Transverse colon (tissue), 4 donors: Measurements from ENCODE around the gene KCNJ16. TPM values are rescaled to one million over a fixed set of nuclear protein-coding genes. Genes with fewer than 3 reads are reported as not detected.

Source experiments
- DNase-seq: peaks from one replicate; pipeline ENCODE4 v3.0.0-alpha.2; 2019
- H3K27ac ChIP-seq, 4 donors: fragments of 200-600 bp; sonication (generic); 2 replicates each; pipeline ENCODE4 v1.5.1; 2016 to 2018; ENCODE audit warnings: inconsistent platforms in 4 of 4
- H3K27me3 ChIP-seq: fragments of 200-600 bp; sonication (generic); 2 replicates; pipeline ENCODE4 v1.5.1; 2017; ENCODE audit warnings: inconsistent platforms
- H3K36me3 ChIP-seq, 4 donors: fragments of 200-600 bp; sonication (generic); 2 replicates each; pipeline ENCODE4 v1.5.1; 2017 to 2019; ENCODE audit warnings: inconsistent platforms in 4 of 4
- H3K4me1 ChIP-seq, 4 donors: fragments of 200-600 bp; sonication (generic); 2 replicates each; pipeline ENCODE4 v1.5.1; 2017 to 2020; ENCODE audit warnings: inconsistent platforms in 4 of 4
- H3K4me3 ChIP-seq, 4 donors: fragments of 200-600 bp; sonication (generic); 1 replicate in 1 of 4; 2 replicates in 3 of 4; pipeline versions ENCODE4 v1.5.1 to v1.6.1; 2017 to 2019; ENCODE audit warnings: inconsistent platforms in 4 of 4
- H3K9me3 ChIP-seq, 2 donors: fragments of 200-600 bp; sonication (generic); 2 replicates each; pipeline ENCODE4 v1.5.1; 2017 to 2019; ENCODE audit warnings: inconsistent platforms in 2 of 2
- EP300 ChIP-seq: sonication (generic); formaldehyde crosslinking; IDR thresholded peaks from one replicate; pipeline ENCODE4 v1.6.1; 2017; ENCODE audit warnings: antibody characterized with exemption, low read depth
- POLR2A ChIP-seq: fragments of 450-650 bp; IDR thresholded peaks from one replicate; pipeline ENCODE4 v1.6.1; 2016; ENCODE audit warnings: antibody characterized with exemption, mild to moderate bottlenecking, moderate library complexity
- POLR2AphosphoS5 ChIP-seq, 3 donors: sonication (generic); formaldehyde crosslinking; IDR thresholded peaks; one replicate each; pipeline ENCODE4 v1.6.1; 2016; ENCODE audit warnings: antibody characterized with exemption in 3 of 3
- WGBS, 2 donors: methylation state at CpG; one replicate each; pipeline ENCODE4 v1.1.5; 2018; ENCODE audit warnings: low coverage in 1 of 2; 5-methylcytosine and 5-hydroxymethylcytosine counted together
- in situ Hi-C, 4 donors: fragments of 200-750 bp; cut with MboI; loops; one replicate each; pipeline versions ENCODE4 v1.15.0 to v1.15.1; 2017; ENCODE audit warnings: low sequenced_read_pairs in 3 of 4, low pct_ligation_motif_present in 1 of 4, low pct_unique_long_range_greater_than_20kb in 1 of 4
- intact Hi-C: fragments of 100-400 bp; cut with DNase I; formaldehyde crosslinking; loops from one replicate; pipeline ENCODE4 v1.15.1; 2023; ENCODE audit warnings: low total_unique reads
- total RNA-seq, 4 donors: library from RNA; depleted of rRNA; stranded (reverse); fragments of >200 nt; gene quantifications; one replicate each; pipeline ENCODE4 v1.1.0, GENCODE V29; 2016
- TF ChIP-seq, protein P1 (sequence below), 5 experiments: fragments of 200-600 bp in 3 of 5; fragments of 450-650 bp in 2 of 5; sonication (generic) in 3 of 5; IDR thresholded peaks; 1 replicate in 2 of 5; 2 replicates in 3 of 5; pipeline ENCODE4 v1.5.1; 2016 to 2017; ENCODE audit warnings: antibody characterized with exemption in 5 of 5, inconsistent platforms in 3 of 5, mild to moderate bottlenecking in 2 of 5, moderate library complexity in 1 of 5

Gene KCNJ16
- total RNA-seq, 4 donors from 2014 or later = 0.27 TPM; not detected in 3

DNA sequence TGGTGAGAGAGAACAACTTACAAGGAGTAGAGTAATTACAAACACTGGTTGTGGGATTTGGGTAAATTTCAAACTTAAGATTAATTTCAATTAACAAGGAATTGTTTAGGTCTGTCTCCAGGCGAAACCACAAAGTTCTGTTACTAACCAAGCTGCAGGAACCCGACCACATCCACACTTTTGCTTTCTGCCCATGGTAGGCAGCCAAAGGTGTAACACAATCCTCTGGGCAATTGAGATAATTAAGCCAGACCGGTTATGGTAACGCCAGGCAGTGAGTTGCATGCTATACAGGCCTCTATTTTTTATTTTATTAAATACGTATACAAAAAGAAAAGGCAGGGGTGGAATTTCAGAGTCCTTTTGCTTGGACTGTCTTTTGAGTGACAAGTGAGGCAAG lies 106.4 kb downstream of the KCNJ16 start:
- H3K27ac ChIP-seq = no peak overlapping the region
- peaks cover 0 to 2% (median 0%) of the 10 kb centered on the region in 4 donors for H3K36me3 ChIP-seq
- H3K4me1 ChIP-seq = peaks cover 0 to 5% (median 0%) of the 10 kb centered on the region in 4 donors
- WGBS, 2 donors = 81 to 88% methylated on average over 5 of the region's 5 CpGs
- H3K27me3 ChIP-seq = no peaks in the 10 kb centered on the region
- TF ChIP-seq POLR2A = no peak
- no peak for TF ChIP-seq POLR2AphosphoS5 (IDR thresholded peaks at IDR 0.05)
- TF ChIP-seq, protein P1, sequence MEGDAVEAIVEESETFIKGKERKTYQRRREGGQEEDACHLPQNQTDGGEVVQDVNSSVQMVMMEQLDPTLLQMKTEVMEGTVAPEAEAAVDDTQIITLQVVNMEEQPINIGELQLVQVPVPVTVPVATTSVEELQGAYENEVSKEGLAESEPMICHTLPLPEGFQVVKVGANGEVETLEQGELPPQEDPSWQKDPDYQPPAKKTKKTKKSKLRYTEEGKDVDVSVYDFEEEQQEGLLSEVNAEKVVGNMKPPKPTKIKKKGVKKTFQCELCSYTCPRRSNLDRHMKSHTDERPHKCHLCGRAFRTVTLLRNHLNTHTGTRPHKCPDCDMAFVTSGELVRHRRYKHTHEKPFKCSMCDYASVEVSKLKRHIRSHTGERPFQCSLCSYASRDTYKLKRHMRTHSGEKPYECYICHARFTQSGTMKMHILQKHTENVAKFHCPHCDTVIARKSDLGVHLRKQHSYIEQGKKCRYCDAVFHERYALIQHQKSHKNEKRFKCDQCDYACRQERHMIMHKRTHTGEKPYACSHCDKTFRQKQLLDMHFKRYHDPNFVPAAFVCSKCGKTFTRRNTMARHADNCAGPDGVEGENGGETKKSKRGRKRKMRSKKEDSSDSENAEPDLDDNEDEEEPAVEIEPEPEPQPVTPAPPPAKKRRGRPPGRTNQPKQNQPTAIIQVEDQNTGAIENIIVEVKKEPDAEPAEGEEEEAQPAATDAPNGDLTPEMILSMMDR (IDR thresholded peaks at IDR 0.05) = no peak
- no peak for TF ChIP-seq EP300
- H3K9me3 ChIP-seq = no peaks in the 10 kb centered on the region
- DNase-seq = no peak
- intact Hi-C loops (no loop called here), in situ Hi-C loops (no loop called here)
- no peak overlapping the region for H3K4me3 ChIP-seq

GRCh38 chr17:70181866-70182265 lies 106.8 kb downstream of the KCNJ16 start:
- no peak for DNase-seq
- H3K36me3 ChIP-seq = no peaks in the 10 kb centered on the region
- TF ChIP-seq POLR2A = no peak
- TF ChIP-seq, protein P1 (IDR thresholded peaks at IDR 0.05) = no peak
- no peak for TF ChIP-seq POLR2AphosphoS5 (IDR thresholded peaks at IDR 0.05)
- TF ChIP-seq EP300 = no peak
- no peak overlapping the region for H3K27ac ChIP-seq
- in situ Hi-C loops = no loop called here
- no peaks in the 10 kb centered on the region for H3K9me3 ChIP-seq
- intact Hi-C loops = no loop called here
- peaks cover 0 to 5% (median 0%) of the 10 kb centered on the region in 4 donors for H3K4me1 ChIP-seq
- H3K27me3 ChIP-seq = no peaks in the 10 kb centered on the region
- no peak overlapping the region for H3K4me3 ChIP-seq
- WGBS, 2 donors = 84 to 88% methylated on average over 3 of the region's 3 CpGs

GRCh38 chr17:70183508-70183907 lies 108.5 kb downstream of the KCNJ16 start:
- H3K36me3 ChIP-seq = no peaks in the 10 kb centered on the region
- no peak for DNase-seq
- H3K9me3 ChIP-seq = no peaks in the 10 kb centered on the region
- 81 to 85% methylated on average over 2 to 4 of the region's 4 CpGs for WGBS, 2 donors
- no peak overlapping the region for H3K4me3 ChIP-seq
- H3K27ac ChIP-seq = no peak overlapping the region
- in situ Hi-C loops = no loop called here
- H3K4me1 ChIP-seq = peaks cover 0 to 3% (median 0%) of the 10 kb centered on the region in 4 donors
- TF ChIP-seq, protein P1 (IDR thresholded peaks at IDR 0.05) = no peak
- TF ChIP-seq EP300 = no peak
- no peak for TF ChIP-seq POLR2AphosphoS5 (IDR thresholded peaks at IDR 0.05)
- no peak for TF ChIP-seq POLR2A
- intact Hi-C loops = no loop called here
- H3K27me3 ChIP-seq = no peaks in the 10 kb centered on the region

DNA sequence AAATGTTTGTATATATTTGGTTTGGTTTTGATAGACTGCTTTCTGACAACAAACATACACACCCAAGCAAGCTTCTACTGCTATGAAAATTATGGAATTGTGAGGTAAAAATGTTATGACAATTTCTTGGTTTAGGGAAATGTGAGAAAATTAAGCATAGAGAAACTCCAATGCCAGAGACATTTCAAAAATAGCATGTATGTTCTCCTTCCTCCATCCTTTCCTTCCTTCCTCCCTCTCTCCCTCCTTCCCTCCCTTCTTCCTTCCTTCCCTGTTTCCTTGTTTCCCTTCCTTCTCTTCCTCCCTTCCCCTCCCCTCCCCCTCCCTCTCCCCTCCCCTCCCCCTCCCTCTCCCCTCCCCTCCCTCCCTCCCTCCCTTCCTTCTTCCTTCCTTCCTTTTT lies 109.2 kb downstream of the KCNJ16 start:
- TF ChIP-seq POLR2AphosphoS5 (IDR thresholded peaks at IDR 0.05) (no peak), EP300 (no peak), POLR2A (no peak)
- TF ChIP-seq, protein P1 (IDR thresholded peaks at IDR 0.05) = no peak
- H3K27me3 ChIP-seq = no peaks in the 10 kb centered on the region
- peaks cover 0 to 3% (median 0%) of the 10 kb centered on the region in 4 donors for H3K4me1 ChIP-seq
- intact Hi-C loops = no loop called here
- no peak for DNase-seq
- in situ Hi-C loops = no loop called here
- H3K36me3 ChIP-seq = no peaks in the 10 kb centered on the region
- no peak overlapping the region for H3K4me3 ChIP-seq
- H3K27ac ChIP-seq = no peak overlapping the region
- H3K9me3 ChIP-seq = no peaks in the 10 kb centered on the region
